ENCODE data around the gene CCDC192.

GRCh38 chr5:127922603-127923002 is 219.4 kb downstream of the CCDC192 start:
- TF ChIP-seq POLR2A (IDR thresholded peaks at IDR 0.05; ENCODE audit: low read depth, low read length), result no peak
- TF ChIP-seq POLR2AphosphoS5 (IDR thresholded peaks at IDR 0.05; ENCODE audit: low read depth, low read length), result no peak
- TF ChIP-seq TAF1 (IDR thresholded peaks at IDR 0.05; ENCODE audit: low read depth, low read length), result no peak
- no peak for TF ChIP-seq SPI1 (IDR thresholded peaks at IDR 0.05; ENCODE audit: low read depth, low read length)
- no peak for TF ChIP-seq PAX5 (IDR thresholded peaks at IDR 0.05; ENCODE audit: insufficient read depth, low read length, severe bottlenecking)
- TF ChIP-seq POU2F2 (IDR thresholded peaks at IDR 0.05; ENCODE audit: low read depth, low read length), result no peak
